GM13977 (cell line): ENCODE measurements around the gene CEACAM21.
"Not testable (repeated sequence)": the region's sequence is repeated elsewhere in the genome, so short reads cannot be mapped to it uniquely, and the experiment has no call there.

ENCODE experiments used
- DNase-seq: peaks from one replicate; pipeline ENCODE4 v3.0.0; 2012; ENCODE audit warnings: low spot score
- CTCF ChIP-seq: IDR thresholded peaks from 2 replicates; pipeline ENCODE4 v1.5.1; 2012; ENCODE audit warnings: mild to moderate bottlenecking, control low read depth; ENCODE audit not compliant: insufficient read depth; ENCODE audit errors: extremely low read depth, missing control alignments
- in situ Hi-C: fragments of 300-500 bp; cut with MboI; formaldehyde crosslinking; loops from one replicate; pipeline ENCODE4 v1.12.0; 2022; ENCODE audit warnings: low sequenced_read_pairs, low pct_unique_long_range_greater_than_20kb, mixed read lengths, inconsistent platforms; ENCODE audit not compliant: unreplicated experiment

Gene CEACAM21

GRCh38 chr19:41578886-41579285 lies 2.9 kb downstream of the CEACAM21 start:
- in situ Hi-C loops: loop anchor here (10.0 kb wide), 1 partner anchor 134 kb away; the partner anchor contains the start of gene ERICH4
- TF ChIP-seq CTCF: no peak
- DNase-seq: no peak

- in situ Hi-C loops, DNase-seq: not testable (repeated sequence)
Measured at GRCh38 chr19:41581068-41581467, 5.1 kb downstream of the CEACAM21 start.

GRCh38 chr19:41582577-41583182 lies 6.7 kb downstream of the CEACAM21 start:
- in situ Hi-C loops, DNase-seq: not testable (repeated sequence)

- no peak for TF ChIP-seq CTCF
- in situ Hi-C loops: no loop called here
- DNase-seq: no peak
Measured at GRCh38 chr19:41584260-41584810, 8.4 kb downstream of the CEACAM21 start.

DNA sequence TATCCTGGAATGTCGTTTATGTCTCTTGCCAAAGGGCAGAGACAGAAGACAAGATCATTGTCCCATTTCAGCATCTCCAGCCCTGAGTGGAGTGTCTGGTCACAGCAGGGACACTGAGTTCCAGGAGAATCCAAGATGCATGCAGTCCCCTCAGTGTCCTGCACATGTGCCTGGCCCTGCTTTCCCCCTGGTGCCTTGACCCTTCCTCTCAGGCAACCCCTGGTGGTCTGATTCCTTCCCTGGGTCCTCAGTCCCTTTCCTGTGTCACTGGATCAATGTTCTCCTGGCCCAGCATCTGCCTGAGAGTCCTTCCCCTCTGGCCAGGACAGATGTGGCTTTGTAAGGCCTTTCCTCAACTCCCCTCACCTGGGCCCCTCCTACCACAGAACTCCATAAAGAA lies 9.0 kb downstream of the CEACAM21 start:
- in situ Hi-C loops: no loop called here
- no peak for DNase-seq
- no peak for TF ChIP-seq CTCF

GRCh38 chr19:41586064-41586463 lies 10.1 kb downstream of the CEACAM21 start:
- in situ Hi-C loops: no loop called here
- TF ChIP-seq CTCF: no peak
- DNase-seq: no peak

DNA sequence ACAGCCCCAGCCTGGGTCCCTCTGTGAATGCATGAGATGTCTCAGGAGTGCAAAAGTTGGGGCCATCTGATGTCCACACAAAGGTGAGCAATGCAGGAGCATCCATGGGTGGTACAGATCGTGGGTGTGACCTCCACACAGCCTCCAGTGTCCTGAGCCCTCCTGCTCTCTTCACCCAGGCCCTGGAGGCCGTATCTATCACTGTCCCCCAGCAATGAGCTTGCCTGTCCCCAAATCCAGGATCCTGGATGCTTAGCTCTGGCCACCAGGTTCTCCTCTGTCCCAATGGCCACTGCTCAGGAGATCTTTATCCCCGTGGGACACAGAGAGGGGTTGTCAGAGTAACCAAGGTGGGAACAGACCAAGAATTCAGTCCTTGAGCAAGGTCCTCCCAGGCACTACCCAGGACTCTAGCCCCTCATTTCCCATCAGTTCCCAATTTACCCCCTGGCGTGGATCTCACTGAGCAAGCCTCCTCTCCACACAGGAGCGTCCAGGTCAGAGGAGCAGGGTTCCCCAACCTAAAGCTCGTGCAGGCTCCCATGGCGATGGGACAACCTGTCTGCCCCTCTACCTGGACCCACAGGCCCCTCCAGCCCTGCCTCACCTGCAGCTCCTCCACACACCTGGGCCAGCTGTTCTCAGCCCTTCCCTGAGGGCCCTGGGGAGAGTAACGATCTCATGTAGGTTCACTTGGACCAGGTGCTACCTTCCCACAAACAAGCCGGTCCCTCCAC lies 11.3 kb downstream of the CEACAM21 start:
- no peak for TF ChIP-seq CTCF
- in situ Hi-C loops: no loop called here
- DNase-seq: no peak

DNA sequence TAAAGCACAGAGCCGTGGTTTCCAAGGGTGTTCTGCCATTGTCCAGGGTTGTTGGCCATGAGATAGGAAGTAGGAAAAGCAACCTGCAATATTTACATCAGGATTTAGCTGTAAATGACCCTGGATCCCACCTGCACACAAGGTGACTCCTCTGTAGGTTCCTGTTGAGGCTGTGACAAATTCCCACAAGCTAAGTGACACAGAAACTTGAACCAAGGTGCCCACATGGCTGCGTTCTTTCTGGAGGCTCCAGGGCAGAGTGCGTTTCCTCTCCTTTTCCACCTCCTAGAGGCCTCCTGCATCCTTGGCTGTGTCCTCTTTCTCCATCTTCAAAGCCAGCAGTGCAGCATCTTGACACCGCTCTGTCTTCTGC lies 11.9 kb downstream of the CEACAM21 start:
- in situ Hi-C loops: no loop called here
- no peak for DNase-seq
- TF ChIP-seq CTCF: no peak
